Neural progenitor cell (in vitro differentiated cells): Measurements from ENCODE around the gene KNDC1. TPM values are rescaled to one million over a fixed set of nuclear protein-coding genes. Genes with fewer than 3 reads are reported as not detected.

ENCODE experiments used
- DNase-seq: peaks from one replicate; pipeline ENCODE4 v3.0.0-alpha.2; 2016; ENCODE audit warnings: low spot score
- H2AFZ ChIP-seq: fragments of 200-600 bp; sonication (generic); replicated peaks from 2 replicates; pipeline ENCODE4 v1.6.1; 2016; ENCODE audit warnings: antibody characterized with exemption
- H3F3A ChIP-seq: fragments of 200-600 bp; sonication (generic); 2 replicates; pipeline ENCODE4 v1.6.1; 2016; ENCODE audit warnings: antibody characterized with exemption, low read depth
- H3K27ac ChIP-seq: fragments of 200-600 bp; sonication (generic); 2 replicates; pipeline ENCODE4 v1.5.1; 2016; ENCODE audit warnings: mild to moderate bottlenecking
- H3K27me3 ChIP-seq: fragments of 200-600 bp; sonication (generic); 2 replicates; pipeline ENCODE4 v1.6.1; 2016; ENCODE audit warnings: mild to moderate bottlenecking, moderate library complexity
- H3K36me3 ChIP-seq: fragments of 200-600 bp; sonication (generic); 2 replicates; pipeline ENCODE4 v1.5.1; 2016
- H3K4me1 ChIP-seq: fragments of 200-600 bp; sonication (generic); 2 replicates; pipeline ENCODE4 v1.6.1; 2016; ENCODE audit warnings: mixed run types
- H3K4me2 ChIP-seq: fragments of 200-600 bp; sonication (generic); 2 replicates; pipeline ENCODE4 v1.6.1; 2016
- H3K4me3 ChIP-seq: fragments of 200-600 bp; sonication (generic); 2 replicates; pipeline ENCODE4 v1.5.1; 2016
- H3K79me2 ChIP-seq: fragments of 200-600 bp; sonication (generic); 2 replicates; pipeline ENCODE4 v1.6.1; 2016; ENCODE audit warnings: low read depth
- H3K9ac ChIP-seq: fragments of 200-600 bp; sonication (generic); 2 replicates; pipeline ENCODE4 v1.6.1; 2016
- H3K9me3 ChIP-seq: fragments of 200-600 bp; sonication (generic); 2 replicates; pipeline ENCODE4 v1.5.1; 2016; ENCODE audit warnings: low read depth
- H4K20me1 ChIP-seq: fragments of 200-600 bp; sonication (generic); 2 replicates; pipeline ENCODE4 v1.6.1; 2016; ENCODE audit warnings: low read depth
- H3K27ac Mint-ChIP-seq: 3 replicates; pipeline ENCODE4 v1.8.0; 2021; ENCODE audit warnings: mixed read lengths
- H3K27me3 Mint-ChIP-seq: 2 replicates; pipeline ENCODE4 v1.8.0; 2022; ENCODE audit warnings: low read depth, mild to moderate bottlenecking, inconsistent platforms, moderate library complexity, mixed read lengths; ENCODE audit not compliant: insufficient read depth
- H3K36me3 Mint-ChIP-seq: 3 replicates; pipeline ENCODE4 v1.8.0; 2021; ENCODE audit warnings: mixed read lengths
- H3K4me1 Mint-ChIP-seq: 3 replicates; pipeline ENCODE4 v1.8.0; 2021; ENCODE audit warnings: mixed read lengths
- H3K4me3 Mint-ChIP-seq: 3 replicates; pipeline ENCODE4 v1.8.0; 2021; ENCODE audit warnings: mild to moderate bottlenecking, moderate library complexity, mixed read lengths
- H3K9me3 Mint-ChIP-seq: 3 replicates; pipeline ENCODE4 v1.8.0; 2020; ENCODE audit warnings: mixed read lengths
- CTCF ChIP-seq: fragments of 200-600 bp; sonication (generic); IDR thresholded peaks from 2 replicates; pipeline ENCODE4 v1.5.1; 2017; ENCODE audit warnings: antibody characterized with exemption, mild to moderate bottlenecking
- EZH2 ChIP-seq: fragments of 200-600 bp; sonication (generic); IDR thresholded peaks from 2 replicates; pipeline ENCODE4 v1.6.1; 2017; ENCODE audit warnings: antibody characterized with exemption, mild to moderate bottlenecking, moderate library complexity
- EZH2phosphoT487 ChIP-seq: fragments of 200-600 bp; sonication (generic); IDR thresholded peaks from 2 replicates; pipeline ENCODE4 v1.6.1; 2017; ENCODE audit warnings: antibody characterized with exemption
- total RNA-seq: library from RNA; depleted of rRNA; stranded (reverse); fragments of >200 nt; gene quantifications from 2 replicates; pipeline ENCODE4 v1.2.3, GENCODE V29; 2015; ENCODE audit warnings: low replicate concordance

The KNDC1 gene
- total RNA-seq, 1 donor from 2014 or later: 1.8 TPM

GRCh38 chr10:133163889-133164815 lies 4.1 kb downstream of the KNDC1 start:
- Histone ChIP-seq H3F3A (peaks cover 5% of the 10 kb centered on the region), H3K36me3 (no peaks in the 10 kb centered on the region), H3K4me1 (peaks cover 13% of the 10 kb centered on the region), H3K4me3 (no peak overlapping the region), H2AFZ (no peak overlapping the region), H3K4me2 (no peak overlapping the region), H4K20me1 (peaks cover 17% of the 10 kb centered on the region), H3K9ac (no peak overlapping the region), H3K79me2 (no peaks in the 10 kb centered on the region), H3K27ac (no peak overlapping the region), H3K27me3 (peaks cover 16% of the 10 kb centered on the region), H3K9me3 (no peaks in the 10 kb centered on the region)
- H3K4me3 Mint-ChIP-seq: no peak overlapping the region
- H3K27ac Mint-ChIP-seq: no peak overlapping the region
- no peaks in the 10 kb centered on the region for H3K4me1 Mint-ChIP-seq
- H3K9me3 Mint-ChIP-seq: peaks cover 4% of the 10 kb centered on the region
- DNase-seq: no peak
- no peak for TF ChIP-seq CTCF
- H3K36me3 Mint-ChIP-seq: peaks cover 4% of the 10 kb centered on the region
- peaks cover 10% of the 10 kb centered on the region for H3K27me3 Mint-ChIP-seq

- Histone ChIP-seq H3K27ac (no peak overlapping the region), H3K4me3 (no peak overlapping the region), H3K27me3 (peaks cover 16% of the 10 kb centered on the region), H2AFZ (no peak overlapping the region), H3K4me2 (no peak overlapping the region), H3F3A (no peaks in the 10 kb centered on the region), H4K20me1 (peaks cover 17% of the 10 kb centered on the region), H3K79me2 (no peaks in the 10 kb centered on the region), H3K9me3 (no peaks in the 10 kb centered on the region), H3K9ac (no peak overlapping the region), H3K4me1 (peaks cover 7% of the 10 kb centered on the region), H3K36me3 (no peaks in the 10 kb centered on the region)
- no peaks in the 10 kb centered on the region for H3K4me1 Mint-ChIP-seq
- TF ChIP-seq CTCF: no peak
- TF ChIP-seq EZH2: no peak
- no peak for TF ChIP-seq EZH2phosphoT487
- DNase-seq: no peak
- peaks cover 7% of the 10 kb centered on the region for H3K36me3 Mint-ChIP-seq
- H3K27me3 Mint-ChIP-seq: peaks cover 10% of the 10 kb centered on the region
- no peak overlapping the region for H3K4me3 Mint-ChIP-seq
- peaks cover 4% of the 10 kb centered on the region for H3K9me3 Mint-ChIP-seq
- H3K27ac Mint-ChIP-seq: no peak overlapping the region
Observed at GRCh38 chr10:133164816-133165555, 5.0 kb downstream of the KNDC1 start.

- DNase-seq: no peak
- peaks cover 14% of the 10 kb centered on the region for H4K20me1 ChIP-seq
- H3F3A ChIP-seq: no peaks in the 10 kb centered on the region
- no peak overlapping the region for H3K9ac ChIP-seq
- H3K4me1 ChIP-seq: peaks cover 7% of the 10 kb centered on the region
- H3K27ac Mint-ChIP-seq: peak overlapping the region; percentile 72
- H3K4me3 ChIP-seq: no peak overlapping the region
- H3K4me1 Mint-ChIP-seq: no peaks in the 10 kb centered on the region
- H3K27me3 Mint-ChIP-seq: peaks cover 10% of the 10 kb centered on the region
- H3K9me3 Mint-ChIP-seq: peaks cover 4% of the 10 kb centered on the region
- H3K27ac ChIP-seq: no peak overlapping the region
- H3K79me2 ChIP-seq: no peaks in the 10 kb centered on the region
- H3K27me3 ChIP-seq: peaks cover 11% of the 10 kb centered on the region
- no peaks in the 10 kb centered on the region for H3K9me3 ChIP-seq
- peaks cover 7% of the 10 kb centered on the region for H3K36me3 Mint-ChIP-seq
- H3K4me2 ChIP-seq: no peak overlapping the region
- H3K4me3 Mint-ChIP-seq: no peak overlapping the region
- no peaks in the 10 kb centered on the region for H3K36me3 ChIP-seq
- no peak overlapping the region for H2AFZ ChIP-seq
- TF ChIP-seq EZH2 (no peak), CTCF (no peak), EZH2phosphoT487 (no peak)
Observed at GRCh38 chr10:133165556-133166503, 5.8 kb downstream of the KNDC1 start.
